Activated CD8-positive, alpha-beta memory T cell treated with anti-CD3 and anti-CD28 coated beads, Interleukin-2, amount 50 U/mL, for 4 hours (primary cell): ENCODE data around the gene HEXIM1.

ENCODE experiments used
- DNase-seq: peaks from one replicate; pipeline ENCODE4 v3.0.0-alpha.2; 2020

HEXIM1 gene

DNA sequence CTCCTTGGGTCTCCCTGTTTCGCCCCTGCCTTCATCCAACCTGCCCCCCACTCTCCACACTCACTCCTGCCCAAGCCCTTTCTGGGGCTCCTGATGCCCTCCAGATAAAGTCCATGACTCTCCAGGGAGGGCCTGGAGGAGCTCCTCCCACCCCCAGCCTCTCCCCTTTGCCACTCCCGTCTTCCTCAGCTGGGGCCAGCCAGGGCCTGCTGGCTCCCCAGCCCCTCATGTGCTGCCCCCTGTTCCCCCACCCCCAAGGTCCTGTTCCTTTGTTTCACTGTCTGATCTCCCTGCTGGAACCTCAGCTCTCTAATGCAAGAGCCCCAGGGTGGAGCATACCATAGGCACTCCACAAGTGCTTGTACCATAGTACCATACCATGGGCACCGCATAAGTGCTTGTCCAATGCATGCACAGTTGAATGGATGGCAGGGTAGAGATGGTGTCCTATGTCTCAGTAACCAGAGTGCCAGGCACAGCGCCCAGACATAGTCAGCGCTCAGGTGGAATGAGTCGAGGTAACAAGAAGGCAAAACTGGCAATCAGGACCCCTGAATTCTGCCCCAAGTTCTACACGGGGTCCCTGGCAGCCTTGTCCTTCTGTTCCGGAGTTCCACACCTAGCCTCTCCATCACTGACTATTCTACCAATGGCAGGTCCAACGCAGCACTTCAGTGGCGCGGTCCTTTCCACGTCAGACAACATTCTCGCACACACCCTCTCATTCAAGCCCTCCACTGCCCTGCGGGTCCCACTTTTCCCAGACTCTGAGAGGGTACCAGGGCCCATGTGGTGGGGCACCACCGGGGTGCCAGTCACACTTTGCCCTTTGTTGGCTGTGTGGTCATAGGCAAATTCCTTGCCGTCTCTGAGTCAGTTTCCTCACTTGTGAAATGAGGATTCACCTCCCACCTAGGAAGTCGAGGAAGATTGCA, 17.3 kb upstream of the HEXIM1 start:
- DNase-seq = no peak

DNA sequence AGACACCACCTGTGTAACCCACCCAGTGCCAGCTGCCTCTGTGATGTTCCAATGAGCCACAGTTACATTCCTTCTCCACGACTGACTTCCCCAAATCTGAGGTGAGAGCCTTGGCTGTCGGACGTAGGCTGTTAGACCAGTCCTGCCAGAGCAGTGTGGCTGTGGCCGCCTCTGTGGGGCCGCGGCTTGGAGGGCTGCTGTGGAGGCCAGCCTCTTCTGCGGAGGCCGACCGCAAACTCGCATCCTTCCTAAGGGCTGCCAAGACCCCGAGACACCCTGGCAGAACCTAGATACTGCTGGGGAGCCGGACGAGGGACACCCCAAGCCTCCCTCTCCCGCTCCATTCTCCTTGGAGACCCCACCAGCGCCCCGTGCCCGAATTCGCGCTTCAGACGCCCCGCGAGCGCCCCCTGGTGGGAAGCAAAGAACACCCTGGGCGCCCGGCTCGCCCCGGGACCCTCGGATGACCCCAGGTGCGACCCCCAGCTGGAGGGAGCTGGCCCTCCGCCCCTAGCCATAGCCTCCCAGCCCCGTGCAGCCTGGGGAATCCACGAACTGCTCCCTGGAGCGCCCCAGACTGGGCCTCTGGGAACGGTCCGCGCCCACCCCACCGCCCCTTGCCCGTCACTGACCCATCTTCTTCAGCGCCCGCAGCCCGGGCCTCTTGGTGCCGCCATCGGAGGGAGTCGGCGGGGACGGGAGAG, 16.5 kb upstream of the HEXIM1 start:
- DNase-seq = peak; percentile 53

DNA sequence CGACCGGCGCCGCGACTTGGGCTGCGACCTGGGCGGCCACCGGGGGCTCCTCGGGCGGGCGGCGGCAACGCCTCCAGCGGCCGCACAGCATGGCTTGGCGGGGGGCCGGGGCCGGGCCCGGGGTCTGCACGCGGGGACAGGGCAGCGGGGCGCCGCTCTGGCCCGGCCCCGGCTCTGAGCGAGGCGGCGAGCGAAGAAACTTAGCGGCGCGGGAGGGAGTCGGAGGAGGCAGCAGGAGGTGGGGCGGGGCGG, 16.0 kb upstream of the HEXIM1 start, which contains the start of gene PLCD3:
Gene PLCD3 (minus strand): TSS at position 196 of the 252 bp plus-strand sequence. CDS start 105 bp downstream, at position 91.
- DNase-seq = no peak

DNA sequence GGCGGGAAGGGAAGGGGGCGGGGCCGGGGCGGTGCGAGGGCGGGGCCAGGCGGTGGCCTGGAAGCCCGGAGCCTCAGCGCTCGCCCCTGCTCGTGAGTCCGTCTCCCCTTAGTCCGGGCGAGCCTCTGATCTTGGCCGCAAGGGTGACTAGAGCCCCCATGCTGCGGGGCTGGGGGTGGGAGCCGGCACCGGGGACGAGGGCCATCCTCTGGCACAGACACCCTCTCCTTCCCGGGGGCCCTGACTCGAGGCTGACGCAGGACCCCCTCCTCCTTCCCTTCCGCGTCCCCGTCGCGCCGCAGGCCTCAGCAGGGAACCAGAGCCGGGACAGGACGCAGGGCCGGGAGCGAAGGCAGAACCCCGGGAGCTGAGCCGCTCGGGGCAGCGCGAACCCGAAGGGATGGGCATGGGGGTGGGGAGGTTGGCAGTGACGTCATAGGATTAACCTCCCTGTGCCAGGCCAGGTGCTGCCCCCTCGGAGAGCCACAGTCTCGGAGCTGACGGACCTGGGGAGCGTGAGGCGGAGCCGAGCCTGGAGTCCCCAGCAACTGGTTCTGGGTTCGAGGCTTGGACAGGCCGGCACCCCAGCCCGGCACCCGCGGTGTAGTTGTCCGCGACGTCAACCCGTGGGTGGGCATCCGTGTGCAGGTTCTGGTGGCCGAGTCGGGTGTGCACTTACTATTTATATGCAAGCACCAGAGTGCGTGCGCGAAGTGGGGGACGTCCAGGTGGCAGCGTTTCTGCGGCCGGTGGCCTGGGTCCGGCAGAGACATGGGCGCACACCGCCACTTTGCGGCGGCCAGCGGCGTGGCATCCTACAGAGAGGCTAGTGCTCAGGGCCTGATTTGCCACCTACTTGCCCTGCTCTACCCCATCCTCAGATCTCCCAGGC, 15.5 kb upstream of the HEXIM1 start:
- peak; percentile 68 for DNase-seq

DNA sequence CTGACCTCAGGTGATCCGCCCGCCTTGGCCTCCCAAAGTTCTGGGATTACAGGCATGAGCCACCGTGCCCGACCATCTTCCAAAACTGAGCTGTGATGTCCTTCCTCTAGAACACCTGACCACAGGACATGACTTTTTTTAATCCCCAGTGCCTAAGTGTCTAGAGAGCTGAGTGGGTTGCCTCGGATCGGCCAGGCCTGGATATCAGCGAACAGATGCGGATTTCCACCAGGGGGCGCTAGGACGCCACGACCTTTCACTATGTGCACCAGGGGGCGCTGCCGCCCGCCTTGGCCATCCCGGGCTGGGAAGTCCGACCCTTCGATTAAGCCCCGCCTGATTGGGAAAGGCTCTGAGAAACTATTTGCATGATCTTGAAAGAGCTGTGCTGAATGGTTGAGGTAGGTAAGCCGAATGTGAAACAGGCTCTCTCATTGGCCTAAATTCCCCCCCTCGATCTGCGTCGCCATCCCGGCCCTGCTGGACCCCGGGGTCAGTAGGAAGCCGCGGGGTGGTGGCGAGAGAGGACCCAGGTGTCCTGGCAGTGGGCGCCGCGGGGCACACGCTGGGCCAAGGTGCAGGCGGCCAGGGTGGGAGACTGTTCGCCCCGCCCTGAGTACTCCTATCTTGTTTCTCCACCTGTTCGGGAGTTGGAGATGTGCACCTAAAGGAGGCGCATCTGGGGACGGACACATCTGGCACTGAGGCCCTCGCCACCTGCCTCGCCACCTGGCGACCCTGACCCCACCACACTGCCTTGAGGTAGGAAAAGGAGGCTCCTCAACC, 12.9 kb upstream of the HEXIM1 start, which contains the start of gene ACBD4:
Gene ACBD4 (plus strand): TSS at position 496 of the 786 bp plus-strand sequence. CDS start 458 bp downstream, outside the sequence.
- peak; percentile 96 for DNase-seq

DNA sequence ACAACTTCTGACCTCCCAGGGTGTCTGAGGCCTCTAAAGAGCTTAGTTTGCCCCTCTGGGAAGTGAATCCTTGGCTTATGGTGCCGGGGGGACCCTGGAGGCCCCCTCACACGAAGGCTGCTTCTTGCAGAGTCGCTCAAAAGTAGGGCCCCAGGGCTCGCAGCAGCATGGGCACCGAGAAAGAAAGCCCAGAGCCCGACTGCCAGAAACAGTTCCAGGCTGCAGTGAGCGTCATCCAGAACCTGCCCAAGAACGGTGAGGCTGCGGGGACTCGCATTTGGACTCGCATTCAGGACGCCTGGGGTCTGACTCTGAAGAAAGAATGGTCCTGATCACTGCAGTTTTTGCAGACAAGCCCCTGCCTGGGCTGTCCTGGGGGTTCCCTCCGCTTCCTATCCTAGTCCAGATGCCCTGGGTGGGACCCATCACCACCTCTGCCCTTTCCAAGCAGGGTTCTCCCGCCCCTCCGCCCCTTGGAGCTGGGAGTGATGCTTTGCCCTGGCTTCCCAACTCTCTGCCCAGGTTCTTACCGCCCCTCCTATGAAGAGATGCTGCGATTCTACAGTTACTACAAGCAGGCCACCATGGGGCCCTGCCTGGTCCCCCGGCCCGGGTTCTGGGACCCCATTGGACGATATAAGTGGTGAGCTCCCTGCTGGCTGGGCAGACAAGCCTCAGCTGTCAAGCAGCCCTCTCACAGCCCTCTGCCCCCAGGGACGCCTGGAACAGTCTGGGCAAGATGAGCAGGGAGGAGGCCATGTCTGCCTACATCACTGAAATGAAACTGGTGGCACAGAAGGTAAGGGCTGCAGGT, 12.1 kb upstream of the HEXIM1 start:
- no peak for DNase-seq

DNA sequence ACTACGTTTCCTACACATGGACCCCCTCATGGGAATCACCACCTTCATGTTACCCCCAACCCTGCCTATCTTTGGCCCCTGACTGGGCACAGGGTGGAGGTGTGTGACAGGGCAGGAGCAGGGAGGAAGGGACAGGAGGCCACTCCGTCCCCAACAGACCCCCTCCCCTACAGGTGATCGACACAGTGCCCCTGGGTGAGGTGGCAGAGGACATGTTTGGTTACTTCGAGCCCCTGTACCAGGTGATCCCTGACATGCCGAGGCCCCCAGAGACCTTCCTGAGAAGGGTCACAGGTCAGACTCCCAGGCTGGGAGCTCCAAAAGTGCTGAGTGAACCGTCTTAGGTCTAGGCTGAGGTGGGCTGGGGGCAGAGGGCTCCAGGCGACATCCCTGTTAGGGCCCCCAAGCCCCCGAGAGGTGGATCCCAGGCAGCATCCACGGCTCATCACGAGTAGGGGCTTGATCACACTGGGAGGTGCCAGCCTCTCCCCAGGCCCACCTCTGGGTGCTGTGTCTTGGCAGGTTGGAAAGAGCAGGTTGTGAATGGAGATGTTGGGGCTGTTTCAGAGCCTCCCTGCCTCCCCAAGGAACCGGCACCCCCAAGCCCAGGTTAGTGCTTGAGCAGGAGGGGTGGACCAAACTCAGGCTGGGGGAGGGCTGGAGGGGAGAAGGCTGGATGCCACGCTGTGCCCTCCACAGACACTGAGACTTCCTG, 11.3 kb upstream of the HEXIM1 start:
- no peak for DNase-seq

DNA sequence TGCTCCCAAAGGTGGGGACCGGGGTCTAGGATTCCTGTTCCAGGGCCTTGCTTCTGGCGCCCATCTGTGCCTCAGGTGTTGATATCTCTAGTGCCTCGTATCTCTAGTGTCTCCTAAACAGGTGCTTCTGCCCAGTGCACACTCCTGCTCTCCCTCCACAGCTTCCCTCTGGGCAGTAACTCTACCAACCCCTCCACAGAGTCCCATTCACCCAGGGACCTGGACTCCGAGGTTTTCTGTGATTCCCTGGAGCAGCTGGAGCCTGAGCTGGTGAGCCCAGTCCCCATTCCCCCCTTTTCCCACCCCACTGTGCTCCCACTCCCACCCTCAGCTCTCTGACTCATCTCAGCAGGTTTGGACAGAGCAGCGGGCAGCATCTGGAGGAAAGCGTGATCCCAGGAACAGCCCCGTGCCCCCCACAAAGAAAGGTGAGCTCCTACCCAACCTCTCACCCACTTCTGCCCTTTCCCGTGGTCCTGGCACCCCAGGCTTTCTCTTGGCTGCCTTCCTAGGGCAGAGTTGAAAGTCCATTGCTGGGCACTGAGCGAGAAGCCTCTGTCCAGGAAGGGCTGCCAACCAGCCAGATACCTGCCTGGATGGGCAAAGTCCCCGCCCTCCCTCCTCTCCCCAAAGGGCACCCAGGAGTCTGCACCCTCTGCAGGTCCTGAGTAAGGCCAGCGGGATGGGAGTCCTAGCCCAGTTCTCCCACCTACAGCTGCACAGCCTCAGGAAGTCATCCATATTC, 10.5 kb upstream of the HEXIM1 start:
- DNase-seq = no peak

DNA sequence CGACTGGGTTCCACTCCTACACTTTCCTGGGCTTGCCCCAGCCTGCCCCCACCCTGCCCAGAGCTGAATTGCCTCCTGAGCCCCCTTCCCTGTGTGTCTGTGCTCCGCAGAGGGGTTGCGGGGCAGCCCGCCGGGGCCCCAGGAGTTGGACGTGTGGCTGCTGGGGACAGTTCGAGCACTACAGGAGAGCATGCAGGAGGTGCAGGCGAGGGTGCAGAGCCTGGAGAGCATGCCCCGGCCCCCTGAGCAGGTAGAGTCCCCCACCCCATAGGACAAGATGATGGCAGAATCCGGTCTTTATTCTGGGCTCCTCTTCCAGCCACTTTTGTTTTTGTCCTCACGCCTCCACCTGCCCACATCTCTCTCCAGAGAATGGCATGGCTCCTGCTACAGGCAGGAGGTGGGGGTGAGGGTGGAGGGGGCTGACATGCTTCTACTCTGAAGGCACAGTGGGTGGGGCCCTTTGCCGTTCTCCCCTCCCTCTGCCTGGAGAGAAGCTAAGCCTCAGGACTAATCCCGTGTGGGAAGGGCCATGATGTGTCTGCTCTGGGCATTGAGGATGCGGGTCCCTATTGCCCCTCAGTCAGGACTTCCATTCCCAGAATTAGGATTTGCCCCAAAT, 9.3 kb upstream of the HEXIM1 start:
- DNase-seq = no peak

DNA sequence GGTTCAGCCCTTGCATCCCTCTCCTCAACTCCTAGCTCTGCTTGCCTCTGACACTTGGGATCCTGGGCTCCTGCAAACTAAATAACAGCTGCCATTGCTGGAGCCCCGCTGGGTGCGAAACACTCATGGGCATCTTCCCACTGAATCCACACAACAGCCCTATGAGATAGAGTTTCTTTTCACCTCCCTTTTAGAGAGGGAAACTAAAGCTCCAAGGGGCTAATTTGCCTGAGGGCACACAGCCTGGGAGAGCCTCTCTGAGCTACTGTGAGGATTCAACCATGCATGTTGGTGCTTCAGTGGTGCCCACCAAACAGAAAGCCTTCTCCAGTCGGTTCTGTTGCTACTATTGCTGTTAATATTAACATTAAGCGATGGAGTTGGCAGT, 8.7 kb upstream of the HEXIM1 start:
- DNase-seq = no peak

DNA sequence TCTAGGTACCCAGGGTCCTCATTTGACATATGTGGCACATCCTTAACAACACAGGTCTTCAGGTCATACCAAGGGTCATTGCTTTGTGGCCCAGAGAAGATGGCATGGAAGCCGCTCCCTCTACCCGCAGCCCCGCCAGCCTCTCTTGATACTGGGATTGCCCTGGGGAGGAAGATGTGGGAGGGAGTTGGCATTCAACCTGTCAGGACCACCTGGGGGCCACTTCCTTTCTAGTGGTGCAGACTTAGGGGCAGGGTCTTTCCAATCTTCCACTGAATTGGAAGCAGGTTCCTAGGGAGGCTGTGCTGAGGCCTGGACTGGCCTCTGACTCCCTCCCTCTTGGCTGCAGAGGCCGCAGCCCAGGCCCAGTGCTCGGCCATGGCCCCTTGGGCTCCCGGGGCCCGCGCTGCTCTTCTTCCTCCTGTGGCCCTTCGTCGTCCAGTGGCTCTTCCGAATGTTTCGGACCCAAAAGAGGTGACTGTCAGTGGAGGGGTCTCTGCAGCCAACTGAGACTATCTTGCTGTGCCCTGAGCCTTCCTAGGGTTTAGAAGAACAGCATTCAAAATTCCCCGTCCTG, 5.1 kb upstream of the HEXIM1 start:
- DNase-seq = no peak

DNA sequence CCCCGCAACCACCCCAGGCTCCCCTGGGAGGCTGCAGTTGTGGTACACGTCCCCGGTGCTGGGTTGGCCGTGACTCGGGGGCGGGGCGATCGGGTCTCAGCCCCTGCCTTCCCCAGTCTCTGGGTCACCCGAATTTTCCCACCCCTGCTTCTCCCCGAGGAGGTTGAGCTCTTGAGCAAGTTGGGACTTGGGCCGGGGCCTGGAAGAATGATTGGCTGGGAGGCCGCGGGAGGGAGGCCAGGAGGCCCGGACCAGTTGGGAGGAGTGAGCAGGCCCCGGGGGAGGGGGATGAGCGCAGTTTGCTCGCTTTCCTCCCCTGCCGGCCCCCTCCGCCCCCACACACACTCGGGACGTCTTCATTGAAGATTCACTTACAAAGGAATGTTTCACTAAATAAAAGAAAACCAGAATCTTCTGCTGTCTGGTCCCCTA, 4.5 kb upstream of the HEXIM1 start:
- no peak for DNase-seq

DNA sequence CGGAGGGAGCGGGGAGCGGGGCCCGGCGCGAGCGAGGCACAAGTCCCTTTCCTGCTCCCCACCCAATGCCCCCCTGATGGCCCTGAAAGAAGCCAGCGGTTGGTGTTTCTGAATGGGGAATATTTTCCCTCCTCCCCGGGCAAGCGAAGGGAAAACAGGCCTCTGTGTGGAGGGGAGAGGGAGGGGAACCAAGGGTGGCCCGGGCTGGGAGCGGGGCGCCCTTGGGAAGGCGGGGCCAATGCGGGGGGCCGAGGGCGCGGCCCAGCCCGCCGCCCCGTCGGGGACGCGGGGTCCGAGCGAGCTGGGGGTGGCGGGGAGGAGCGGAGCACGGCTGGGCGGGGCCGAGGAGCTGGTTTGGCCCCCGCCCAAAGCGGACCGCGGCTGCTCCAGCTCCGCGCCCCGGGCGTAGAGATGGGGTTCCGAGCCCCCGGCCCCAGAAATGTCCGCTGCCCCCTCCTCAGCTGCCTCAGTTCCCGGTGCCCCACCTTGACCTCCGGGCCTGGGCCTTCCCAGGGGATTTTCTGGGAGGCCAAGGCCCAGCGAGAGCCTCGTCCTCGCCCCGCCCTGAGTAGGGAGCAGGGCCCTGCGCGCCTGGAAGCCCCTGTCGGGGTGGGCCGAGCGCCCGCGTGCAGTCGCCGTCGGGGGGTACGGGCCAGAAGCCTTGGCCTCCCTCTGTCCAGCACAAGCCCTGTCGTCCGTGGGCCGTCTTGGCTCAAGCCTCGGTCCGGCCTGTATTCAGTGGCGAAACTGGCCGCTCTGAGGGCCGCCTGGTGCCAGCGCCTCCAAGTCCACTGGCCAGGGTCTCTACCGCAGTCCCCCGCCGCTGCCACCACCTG, 3.9 kb upstream of the HEXIM1 start:
- DNase-seq = no peak

DNA sequence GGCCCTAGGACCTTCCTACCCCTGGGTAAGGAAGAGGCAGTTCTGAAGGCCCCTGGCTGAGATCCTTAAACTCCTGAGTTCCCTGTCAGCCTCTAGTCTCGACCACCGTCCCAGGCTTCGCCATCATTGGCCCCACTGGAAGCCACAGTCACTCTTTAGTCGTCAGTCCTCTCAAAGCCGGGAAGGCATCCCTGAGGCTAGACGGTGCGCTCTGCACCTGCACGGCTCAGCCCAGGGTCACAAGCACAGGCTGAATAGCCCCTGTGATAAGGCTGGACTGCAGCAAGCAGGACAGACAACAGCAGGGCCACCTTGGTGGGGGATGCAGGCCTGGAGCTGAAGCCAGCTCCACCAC, 3.3 kb upstream of the HEXIM1 start:
- DNase-seq = no peak

DNA sequence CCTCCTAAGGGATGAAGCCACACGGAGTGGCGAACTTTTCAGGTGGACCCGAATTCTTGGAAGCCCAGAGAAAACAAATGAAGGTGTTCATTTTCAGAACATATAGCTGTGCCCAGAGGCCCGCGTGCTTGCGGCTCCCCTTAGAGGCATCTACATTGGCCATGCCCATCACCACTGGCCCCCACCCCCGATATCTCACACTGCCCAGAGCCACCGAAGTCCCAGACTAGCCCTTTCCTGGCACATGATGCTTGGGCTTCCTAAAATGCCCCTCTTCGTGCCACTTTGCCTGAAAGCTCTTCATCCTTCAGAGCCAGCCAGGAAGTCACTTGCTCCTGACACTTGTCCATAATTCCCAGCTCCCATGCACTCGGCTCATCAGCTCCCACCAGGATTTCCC, 2.1 kb upstream of the HEXIM1 start:
- DNase-seq = no peak

DNA sequence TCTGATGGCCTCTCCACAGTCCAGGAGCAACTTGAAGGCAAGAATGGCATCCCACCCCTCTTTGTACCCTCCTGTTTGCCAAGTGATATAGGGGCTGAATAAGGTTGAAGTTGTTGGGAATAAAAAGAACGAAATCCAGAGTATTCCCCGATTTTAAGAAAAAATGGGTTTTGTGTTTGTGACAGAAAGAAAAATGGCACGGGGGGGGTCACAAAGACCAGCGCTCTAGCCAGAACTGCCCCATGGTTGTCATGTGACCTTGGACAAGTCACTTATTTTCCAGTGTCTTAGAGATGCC, 1.7 kb upstream of the HEXIM1 start:
- no peak for DNase-seq

DNA sequence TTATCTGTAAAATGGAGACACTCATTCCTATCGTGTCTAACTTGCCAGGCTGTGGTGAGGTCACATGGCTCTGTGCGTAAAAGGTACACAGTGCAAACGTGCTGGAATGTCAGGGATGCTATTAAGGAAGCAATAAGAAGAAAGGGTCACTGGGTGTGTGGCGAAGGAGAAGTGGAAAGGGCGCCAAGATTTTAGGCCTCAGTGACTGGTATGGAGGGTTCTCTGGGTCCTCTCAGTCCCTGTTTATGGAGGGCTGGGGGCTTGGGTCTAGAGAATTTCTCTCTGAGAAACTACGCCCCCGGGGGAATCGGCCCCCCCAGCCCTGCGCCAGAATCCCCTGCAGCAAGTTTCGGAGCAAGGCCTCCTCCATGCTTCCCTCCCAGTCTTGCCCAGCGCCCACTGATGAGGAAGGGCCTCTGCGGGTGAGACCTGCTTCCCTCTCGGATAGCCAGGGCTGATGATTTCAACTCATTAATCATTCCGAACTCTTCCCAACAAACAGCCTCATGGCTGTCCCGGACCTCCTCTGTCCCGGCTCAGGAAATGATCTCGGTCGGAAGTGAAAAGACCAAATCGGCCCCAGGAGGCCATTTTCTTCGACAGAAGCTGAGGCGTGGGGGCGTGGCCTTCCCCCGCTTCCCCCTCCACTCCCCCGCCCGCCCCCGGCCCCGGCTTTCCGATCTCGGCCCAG, 1.2 kb upstream of the HEXIM1 start:
- no peak for DNase-seq
